ENCODE measurements around the gene NFE2L3.
A peak's percentile ranks its signal among the peaks of the same experiment; 100 is the strongest.
"Not testable (repeated sequence)": the region's sequence is repeated elsewhere in the genome, so short reads cannot be mapped to it uniquely, and the experiment has no call there.

Gene NFE2L3

DNA sequence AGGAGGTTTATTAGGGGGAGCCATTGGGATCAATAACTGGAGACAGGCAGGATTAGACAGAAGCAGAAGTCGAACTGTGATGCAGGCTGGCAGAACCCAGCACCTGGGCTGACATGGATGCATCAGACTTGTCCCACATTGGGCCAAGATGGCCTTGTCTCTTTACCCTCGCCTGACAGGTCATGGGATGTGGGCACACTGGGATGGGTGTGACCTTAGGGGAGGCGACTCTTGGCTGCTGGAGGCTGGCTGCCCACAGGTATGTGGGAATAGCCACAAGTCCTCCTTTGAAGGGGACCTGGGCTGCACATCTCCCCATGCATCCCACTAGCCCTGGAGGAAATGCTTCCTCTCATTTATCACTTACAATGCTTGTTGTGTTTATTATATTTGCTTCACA, 17.3 kb downstream of the NFE2L3 start:
- DNase-seq, result no peak

DNA sequence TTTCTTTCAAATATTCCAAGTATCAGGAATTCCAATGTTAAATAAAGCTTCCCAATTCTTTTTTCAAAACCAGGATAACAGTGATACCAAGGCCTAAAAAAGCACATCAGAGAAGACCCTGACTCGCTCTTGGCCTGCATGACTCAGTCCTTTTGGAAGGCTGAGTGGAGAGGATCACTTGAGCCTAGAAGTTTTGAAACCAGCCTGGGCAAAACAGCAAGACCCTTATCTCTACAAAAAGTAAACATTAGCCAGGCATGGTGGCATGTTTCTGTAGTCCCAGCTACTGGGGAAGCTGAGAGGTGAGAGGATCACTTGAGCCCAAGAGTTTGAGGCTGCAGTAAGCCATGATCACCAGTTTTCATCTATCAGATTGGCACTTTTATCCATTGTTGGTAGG, 18.7 kb downstream of the NFE2L3 start:
- no peak for DNase-seq

DNA sequence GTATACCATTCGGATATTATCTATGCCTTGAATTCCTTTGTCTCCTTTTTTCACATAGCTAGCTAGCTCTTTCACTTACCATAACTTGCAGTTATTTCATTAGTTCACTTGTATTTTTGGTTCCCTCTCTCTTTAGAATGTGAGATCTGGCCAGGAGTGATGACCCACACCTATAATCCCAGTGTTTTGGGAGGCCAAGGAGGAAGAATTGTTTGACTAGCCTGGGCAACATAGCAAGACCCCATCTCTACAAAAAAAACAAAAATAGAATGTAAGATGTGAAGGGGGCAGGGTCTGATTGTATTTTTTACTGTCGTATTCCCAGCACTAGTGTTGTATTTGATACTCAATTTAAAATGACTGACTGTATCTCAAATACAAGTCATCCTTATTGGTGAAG, 19.6 kb downstream of the NFE2L3 start:
- no peak for DNase-seq

DNA sequence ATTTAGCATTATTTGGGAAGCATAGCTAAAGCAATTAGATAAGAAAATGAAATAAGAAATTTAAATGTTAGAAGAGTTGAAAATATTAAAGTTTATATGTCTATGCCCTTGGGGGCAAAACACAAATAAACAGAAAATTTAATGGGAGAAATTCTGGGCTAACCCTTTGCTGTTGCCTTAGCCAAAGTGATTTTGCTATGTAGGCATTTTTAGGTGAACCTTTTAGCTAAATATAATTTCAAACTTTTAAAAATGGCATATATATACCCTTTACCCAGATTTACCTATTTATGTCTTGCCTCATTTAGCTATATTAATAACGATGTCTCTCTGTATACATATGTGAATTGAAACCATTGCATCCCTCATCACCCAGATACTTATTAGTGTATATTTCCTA, 20.1 kb downstream of the NFE2L3 start:
- DNase-seq, result no peak

DNA sequence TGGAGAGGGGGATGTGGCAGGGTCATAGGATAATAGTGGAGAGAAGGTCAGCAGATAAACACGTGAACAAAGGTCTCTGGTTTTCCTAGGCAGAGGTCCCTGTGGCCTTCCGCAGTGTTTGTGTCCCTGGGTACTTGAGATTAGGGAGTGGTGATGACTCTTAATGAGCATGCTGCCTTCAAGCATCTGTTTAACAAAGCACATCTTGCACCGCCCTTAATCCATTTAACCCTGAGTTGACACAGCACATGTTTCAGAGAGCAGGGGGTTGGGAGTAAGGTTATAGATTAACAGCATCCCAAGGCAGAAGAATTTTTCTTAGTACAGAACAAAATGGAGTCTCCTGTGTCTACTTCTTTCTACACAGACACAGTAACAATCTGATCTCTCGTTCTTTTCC, 23.9 kb downstream of the NFE2L3 start:
- DNase-seq, result not testable (repeated sequence)

DNA sequence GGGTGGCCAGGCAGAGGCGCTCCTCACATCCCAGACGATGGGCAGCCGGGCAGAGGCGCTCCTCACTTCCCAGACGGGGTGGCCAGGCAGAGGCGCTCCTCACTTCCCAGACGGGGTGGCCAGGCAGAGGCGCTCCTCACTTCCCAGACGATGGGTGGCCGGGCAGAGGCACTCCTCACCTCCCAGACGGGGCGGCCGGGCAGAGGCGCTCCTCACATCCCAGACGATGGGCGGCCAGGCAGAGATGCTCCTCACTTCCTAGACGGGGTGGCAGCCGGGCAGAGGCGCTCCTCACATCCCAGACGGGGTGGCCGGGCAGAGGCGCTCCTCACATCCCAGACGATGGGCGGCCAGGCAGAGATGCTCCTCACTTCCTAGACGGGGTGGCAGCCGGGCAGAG, 24.7 kb downstream of the NFE2L3 start:
- not testable (repeated sequence) for DNase-seq

DNA sequence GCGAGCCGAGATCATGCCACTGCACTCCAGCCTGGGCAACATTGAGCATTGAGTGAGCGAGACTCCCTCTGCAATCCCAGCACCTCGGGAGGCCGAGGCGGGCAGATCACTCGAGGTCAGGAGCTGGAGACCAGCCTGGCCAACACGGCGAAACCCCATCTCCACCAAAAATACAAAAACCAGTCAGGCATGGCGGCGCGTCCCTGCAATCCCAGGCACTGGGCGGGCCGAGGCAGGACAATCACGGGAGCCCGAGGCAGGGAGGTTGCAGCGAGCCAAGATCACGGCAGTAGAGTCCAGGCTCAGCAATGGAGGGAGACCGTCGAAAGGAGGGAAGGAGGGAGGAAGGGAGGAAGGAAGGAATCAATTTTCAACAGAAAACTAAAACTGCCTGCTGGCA, 25.3 kb downstream of the NFE2L3 start:
- DNase-seq, result not testable (repeated sequence)

DNA sequence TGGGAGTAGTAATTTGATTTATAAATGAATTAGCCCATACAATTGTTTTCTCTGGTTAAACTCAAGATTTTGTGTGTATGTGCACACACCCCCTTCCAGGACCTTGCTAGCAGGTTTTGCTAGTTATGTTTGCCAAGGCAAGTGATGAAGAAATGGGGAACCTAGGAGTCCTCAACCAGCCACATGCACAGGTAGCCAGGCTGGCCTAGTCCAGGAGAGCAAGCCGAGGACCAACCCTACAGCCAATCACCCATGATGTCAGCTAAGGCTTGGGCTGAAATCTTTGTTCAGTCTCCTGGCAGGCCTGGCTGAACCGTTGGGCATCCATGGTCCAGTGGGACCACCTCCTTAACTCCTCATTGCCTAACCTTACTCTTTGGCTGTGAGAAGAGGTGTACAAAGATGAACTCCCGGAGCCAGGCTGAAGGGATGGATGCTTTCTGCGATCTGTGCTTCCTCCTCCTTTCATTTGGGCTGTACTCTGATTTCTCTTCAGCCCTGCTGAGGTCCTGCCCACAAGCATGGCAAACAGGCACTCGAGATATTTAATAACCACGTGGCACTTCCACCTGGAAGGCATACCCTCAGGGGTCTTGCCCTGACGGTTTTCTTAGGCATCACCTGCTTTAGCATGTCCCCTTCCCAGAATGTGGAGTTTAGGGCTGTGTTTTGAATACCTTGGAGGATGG, 26.4 kb downstream of the NFE2L3 start:
- DNase-seq, result no peak

DNA sequence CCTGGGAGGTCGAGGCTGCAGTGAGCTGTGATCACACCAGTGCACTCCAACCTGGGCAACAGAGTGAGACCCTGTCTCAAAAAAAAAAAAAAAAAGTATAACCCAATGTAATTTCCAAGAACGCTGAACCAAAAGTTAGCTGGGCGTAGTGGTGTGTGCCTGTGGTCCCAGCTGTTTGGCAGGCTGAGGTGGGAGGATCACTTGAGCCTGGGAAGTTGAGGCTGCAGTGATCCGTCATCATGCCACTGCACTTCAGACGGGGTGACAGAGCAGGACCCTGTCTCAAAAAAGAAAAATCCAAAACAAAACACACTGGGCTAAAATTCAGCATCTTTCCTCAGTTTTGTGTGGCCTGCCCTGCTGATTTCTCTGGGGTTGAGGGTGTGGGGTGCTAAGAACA, 27.4 kb downstream of the NFE2L3 start:
- no peak for DNase-seq

DNA sequence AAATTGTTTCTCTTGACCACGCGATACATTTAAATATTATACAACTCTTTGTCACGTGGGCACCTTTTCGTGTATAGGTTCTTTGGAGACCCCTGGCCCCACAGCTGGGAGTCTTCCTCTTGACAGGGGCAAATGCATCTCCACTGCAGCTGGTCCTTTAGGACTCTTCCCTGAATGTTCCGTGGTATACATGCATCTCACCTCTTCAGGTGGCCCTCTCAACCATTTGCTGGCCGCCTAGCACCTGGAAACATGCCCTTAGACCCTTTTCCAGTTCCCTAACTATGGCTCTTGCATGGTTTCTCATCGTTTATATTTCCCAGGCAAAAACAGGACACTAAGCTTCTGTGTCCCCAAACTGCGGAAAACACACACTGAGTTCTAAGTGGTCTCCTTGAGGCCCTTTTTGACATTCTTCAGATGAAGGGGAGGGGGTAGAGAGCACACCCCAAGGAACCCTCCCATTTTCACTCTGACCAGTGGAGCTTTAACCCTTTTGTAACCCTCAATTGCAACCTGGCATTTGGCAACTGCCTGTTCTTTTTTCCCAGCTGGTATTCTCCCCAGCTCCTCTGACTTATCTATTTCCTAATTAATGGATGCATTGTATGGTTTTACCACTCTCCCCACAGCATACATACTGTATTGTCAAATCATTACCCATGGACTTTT, 28.0 kb downstream of the NFE2L3 start:
- DNase-seq, result no peak

DNA sequence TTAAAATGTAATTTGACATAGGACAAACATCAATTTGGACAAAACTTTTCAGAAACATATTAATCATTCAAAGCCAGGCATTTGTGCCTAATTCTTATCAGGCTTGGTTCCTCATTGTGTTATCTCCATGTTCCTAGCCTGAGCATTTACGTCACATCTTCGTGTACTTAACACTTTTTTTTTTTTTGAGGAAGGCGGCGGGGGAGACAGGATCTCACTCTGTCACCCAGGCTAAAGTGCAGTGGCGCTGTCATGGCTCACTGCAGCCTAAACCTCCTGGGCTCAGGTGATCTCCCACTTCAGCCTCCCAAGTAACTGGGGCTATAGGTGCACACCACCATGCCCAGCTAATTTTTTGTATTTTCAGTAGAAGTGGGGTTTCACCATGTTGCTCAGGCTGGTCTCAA, 28.8 kb downstream of the NFE2L3 start:
- DNase-seq, result peak; percentile 92

DNA sequence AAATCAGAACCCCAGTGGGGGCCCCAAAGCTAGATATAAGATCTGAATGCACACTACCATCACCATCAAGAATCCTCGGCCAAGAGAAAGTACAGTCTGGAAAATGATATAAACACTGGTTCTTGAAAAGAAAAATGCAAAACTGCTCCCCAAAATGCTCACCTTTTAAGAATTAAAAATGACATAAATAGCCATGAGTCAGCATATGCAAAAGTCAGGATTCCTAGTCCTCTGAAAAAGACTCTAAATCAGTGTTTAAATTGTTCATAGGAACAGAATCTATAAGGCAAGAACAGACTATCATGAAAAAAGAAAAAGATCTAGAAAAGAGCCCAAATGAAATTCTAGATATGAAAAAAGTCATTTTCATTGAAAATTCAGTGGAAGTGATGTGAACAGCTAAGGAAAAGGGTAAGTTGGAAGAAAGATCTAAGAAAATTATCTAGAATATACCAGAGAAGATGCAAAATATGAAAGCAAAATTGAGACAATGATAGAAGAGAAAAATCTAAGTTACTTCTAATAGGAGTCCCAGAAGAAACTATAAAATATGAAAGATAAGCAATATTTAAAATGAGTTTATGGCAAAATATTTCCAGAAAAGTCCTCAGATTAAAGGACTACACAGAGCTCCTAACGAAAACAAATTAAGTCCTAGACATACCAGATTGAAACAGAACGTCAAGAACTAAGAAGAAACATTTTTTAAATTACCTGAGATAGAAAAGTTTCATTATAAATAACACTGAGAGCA, 29.7 kb downstream of the NFE2L3 start:
- no peak for DNase-seq

DNA sequence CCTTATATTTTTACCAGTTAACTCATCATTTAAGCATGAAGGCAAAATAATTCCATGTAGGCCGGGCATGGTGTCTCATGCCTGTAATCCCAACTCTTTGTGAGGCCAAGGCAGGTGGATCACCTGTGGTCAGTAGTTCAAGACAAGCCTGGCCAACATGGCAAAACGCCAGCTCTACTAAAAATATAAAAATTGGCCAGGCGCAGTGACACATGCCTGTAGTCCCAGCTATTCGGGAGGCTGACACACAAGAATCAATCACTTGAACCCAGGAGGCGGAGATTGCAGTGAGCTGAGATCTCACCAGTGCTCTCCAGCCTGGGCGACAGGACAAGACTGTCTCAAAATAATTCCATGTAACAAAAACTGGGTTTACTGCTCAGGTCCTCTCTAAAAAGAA, 30.3 kb downstream of the NFE2L3 start:
- DNase-seq, result no peak

DNA sequence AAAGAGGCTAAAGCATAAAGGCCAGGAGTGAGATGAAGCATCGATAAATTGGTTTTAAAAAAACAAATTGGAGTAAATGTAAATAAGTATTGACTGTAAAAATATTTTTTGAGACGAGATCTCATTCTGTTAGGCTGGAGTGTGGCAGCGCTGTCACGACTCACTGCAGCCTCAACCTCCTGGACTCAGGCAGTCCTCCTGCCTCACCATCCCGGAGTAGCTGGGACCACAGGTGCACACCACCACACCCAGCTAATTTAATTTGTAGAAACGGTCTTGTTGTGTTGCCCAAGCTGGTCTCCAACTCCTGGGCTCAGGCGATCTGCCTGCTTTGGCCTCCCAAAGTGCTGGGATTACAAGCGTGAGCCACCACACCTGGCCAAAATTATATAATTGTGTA, 30.7 kb downstream of the NFE2L3 start:
- no peak for DNase-seq

DNA sequence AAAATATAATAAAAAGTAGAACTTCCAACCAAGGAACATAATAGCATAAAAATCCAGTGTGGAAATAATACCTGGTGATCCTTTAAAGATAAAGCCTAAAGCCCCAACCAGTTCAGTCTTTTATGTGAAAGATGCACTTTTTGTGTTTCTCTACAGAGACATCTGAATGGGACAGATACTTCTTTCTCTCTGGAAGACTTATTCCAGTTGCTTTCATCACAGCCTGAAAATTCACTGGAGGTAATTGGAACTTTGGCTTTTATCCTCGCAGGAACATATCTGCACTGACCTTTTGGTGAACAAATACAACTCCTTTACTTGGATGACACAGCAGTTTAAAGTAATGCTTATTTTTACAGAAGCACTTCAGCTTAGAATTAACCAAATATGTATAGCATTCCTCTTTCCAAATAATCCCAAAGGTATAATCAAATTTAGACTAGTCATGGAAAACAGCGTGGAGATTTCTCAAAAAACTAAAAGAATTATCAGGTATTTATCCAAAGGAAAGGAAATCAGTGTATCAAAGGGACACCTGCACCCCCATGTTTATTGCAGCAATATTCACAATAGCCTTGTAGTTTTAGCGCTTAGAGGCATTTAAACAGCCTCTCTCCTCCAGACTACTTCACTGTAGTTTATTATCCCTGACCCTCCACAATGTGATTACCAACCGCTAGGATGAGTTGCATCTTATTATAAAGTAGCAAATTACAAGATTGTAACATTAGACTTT, 31.7 kb downstream of the NFE2L3 start:
- no peak for DNase-seq

DNA sequence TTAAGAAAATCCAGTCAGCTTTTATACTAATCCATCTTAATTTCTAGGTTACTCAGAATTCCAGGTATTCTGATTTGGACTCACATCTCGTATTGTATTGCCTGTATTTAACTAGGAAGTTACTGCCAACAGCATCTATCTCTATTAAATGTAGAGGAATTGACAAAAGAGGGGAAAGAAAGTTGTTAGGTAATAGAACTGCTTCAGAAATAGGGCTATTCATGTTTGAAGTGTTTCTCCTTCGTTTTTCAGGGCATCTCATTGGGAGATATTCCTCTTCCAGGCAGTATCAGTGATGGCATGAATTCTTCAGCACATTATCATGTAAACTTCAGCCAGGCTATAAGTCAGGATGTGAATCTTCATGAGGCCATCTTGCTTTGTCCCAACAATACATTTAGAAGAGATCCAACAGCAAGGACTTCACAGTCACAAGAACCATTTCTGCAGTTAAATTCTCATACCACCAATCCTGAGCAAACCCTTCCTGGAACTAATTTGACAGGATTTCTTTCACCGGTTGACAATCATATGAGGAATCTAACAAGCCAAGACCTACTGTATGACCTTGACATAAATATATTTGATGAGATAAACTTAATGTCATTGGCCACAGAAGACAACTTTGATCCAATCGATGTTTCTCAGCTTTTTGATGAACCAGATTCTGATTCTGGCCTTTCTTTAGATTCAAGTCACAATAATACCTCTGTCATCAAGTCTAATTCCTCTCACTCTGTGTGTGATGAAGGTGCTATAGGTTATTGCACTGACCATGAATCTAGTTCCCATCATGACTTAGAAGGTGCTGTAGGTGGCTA, 32.5 kb downstream of the NFE2L3 start:
- not testable (repeated sequence) for DNase-seq

DNA sequence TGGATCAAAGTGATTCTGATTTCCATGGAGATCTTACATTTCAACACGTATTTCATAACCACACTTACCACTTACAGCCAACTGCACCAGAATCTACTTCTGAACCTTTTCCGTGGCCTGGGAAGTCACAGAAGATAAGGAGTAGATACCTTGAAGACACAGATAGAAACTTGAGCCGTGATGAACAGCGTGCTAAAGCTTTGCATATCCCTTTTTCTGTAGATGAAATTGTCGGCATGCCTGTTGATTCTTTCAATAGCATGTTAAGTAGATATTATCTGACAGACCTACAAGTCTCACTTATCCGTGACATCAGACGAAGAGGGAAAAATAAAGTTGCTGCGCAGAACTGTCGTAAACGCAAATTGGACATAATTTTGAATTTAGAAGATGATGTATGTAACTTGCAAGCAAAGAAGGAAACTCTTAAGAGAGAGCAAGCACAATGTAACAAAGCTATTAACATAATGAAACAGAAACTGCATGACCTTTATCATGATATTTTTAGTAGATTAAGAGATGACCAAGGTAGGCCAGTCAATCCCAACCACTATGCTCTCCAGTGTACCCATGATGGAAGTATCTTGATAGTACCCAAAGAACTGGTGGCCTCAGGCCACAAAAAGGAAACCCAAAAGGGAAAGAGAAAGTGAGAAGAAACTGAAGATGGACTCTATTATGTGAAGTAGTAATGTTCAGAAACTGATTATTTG, 33.3 kb downstream of the NFE2L3 start:
- DNase-seq, result peak; percentile 48

DNA sequence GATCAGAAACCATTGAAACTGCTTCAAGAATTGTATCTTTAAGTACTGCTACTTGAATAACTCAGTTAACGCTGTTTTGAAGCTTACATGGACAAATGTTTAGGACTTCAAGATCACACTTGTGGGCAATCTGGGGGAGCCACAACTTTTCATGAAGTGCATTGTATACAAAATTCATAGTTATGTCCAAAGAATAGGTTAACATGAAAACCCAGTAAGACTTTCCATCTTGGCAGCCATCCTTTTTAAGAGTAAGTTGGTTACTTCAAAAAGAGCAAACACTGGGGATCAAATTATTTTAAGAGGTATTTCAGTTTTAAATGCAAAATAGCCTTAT, 33.8 kb downstream of the NFE2L3 start:
- DNase-seq, result no peak

DNA sequence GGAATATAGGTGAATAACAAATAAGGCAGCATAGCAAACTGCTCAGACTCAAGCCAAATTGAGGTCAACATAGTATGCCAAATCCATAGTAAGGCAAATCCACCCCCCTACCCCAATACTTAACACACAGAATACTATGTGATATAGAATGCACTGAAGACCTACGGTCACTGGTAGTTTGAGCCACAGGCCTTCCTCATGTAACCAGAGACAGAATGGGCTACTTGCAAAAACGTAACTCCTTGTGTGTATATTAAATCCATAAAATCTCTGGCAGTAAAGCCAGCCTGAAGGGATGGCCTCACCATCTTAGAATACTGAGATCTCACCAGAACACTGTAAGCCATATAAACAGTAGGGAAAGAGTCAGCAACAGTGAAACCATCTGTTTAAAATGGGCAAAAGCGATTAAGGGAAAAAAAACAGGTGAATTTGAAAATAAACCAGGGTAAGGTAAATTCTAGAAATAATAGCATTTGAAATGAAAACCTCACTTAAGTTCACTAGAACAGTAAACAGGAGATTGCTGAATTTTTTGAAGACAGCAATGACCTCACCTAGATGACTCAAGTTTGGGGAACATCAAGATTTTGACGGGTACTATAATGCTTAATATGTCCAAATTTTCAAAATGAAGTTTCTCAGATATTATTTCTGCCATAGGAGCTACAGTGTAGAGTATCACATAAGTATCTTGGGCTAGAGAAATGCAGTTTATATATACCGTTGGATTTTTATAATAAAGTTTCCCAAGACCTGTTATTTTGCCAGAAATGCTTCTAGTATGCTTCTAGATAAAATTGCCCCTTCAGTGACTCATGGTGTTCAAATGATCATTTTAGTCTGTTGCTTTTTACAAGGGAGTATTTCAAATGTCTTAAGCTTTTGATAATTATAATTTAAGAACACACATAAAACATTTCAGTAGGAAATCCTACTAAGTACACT, 34.6 kb downstream of the NFE2L3 start:
- DNase-seq, result no peak

DNA sequence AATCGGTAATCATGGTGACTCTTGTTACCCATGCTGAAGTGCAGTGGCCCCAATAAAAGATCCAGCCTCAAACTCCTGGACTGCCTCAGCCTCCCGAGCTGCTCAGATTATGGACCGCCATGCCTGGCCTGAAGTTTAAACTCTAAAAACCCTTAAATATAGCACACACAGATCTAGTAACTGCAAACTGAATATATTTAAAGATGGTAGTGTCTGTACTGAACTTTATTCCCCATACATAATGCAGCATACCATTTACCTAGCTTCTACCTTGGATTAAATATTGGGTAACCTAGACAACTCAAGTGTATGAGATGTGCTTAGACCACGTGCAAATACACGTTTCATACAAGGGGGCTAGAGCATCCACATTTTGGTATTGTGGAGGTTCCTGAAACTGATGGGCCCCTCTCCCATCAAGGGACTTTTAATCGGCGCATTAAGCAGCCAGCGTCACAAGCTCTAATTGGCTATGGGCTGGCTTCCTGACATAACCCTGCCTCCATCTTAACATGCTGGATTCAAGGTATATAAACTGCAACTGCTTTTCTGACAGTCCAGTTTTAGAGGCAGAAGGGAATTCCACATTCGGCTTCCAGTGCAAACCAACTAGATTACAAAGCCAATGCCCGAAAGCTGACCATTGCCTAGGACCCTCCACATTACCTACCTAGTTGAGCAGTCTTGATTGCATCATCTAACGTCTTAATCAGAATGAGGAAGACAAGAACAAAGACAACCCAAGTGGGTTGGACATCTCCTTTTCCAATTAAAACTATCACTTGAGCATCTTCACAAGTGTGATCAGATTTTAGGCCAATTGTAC, 35.6 kb downstream of the NFE2L3 start:
- peak; percentile 68 for DNase-seq
